Upper lobe of left lung (tissue), 4 donors: Measurements from ENCODE around the gene ALDOB.

Experiments
- EP300 ChIP-seq, 4 donors: sonication (generic); formaldehyde crosslinking; IDR thresholded peaks; one replicate each; pipeline ENCODE4 v1.5.1; 2017; ENCODE audit warnings: antibody characterized with exemption in 4 of 4, control low read depth in 2 of 4
- POLR2A ChIP-seq, 4 donors: fragments of 450-650 bp; IDR thresholded peaks; one replicate each; pipeline ENCODE4 v1.5.1; 2016 to 2017; ENCODE audit warnings: antibody characterized with exemption in 4 of 4, mild to moderate bottlenecking in 2 of 4
- POLR2AphosphoS5 ChIP-seq, 2 donors: sonication (generic); formaldehyde crosslinking; IDR thresholded peaks; one replicate each; pipeline ENCODE4 v1.5.1; 2017; ENCODE audit warnings: antibody characterized with exemption in 2 of 2
- TF ChIP-seq, protein P1 (sequence below), 6 experiments: fragments of 450-650 bp in 4 of 6; fragments of 200-600 bp in 2 of 6; sonication (generic) in 2 of 6; IDR thresholded peaks; one replicate each; pipeline ENCODE4 v1.5.1; 2016 to 2019; ENCODE audit warnings: antibody characterized with exemption in 6 of 6

- TF ChIP-seq, protein P1, sequence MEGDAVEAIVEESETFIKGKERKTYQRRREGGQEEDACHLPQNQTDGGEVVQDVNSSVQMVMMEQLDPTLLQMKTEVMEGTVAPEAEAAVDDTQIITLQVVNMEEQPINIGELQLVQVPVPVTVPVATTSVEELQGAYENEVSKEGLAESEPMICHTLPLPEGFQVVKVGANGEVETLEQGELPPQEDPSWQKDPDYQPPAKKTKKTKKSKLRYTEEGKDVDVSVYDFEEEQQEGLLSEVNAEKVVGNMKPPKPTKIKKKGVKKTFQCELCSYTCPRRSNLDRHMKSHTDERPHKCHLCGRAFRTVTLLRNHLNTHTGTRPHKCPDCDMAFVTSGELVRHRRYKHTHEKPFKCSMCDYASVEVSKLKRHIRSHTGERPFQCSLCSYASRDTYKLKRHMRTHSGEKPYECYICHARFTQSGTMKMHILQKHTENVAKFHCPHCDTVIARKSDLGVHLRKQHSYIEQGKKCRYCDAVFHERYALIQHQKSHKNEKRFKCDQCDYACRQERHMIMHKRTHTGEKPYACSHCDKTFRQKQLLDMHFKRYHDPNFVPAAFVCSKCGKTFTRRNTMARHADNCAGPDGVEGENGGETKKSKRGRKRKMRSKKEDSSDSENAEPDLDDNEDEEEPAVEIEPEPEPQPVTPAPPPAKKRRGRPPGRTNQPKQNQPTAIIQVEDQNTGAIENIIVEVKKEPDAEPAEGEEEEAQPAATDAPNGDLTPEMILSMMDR (IDR thresholded peaks at IDR 0.05), result no peak
- no peak for TF ChIP-seq POLR2A (IDR thresholded peaks at IDR 0.05)
- TF ChIP-seq EP300 (IDR thresholded peaks at IDR 0.05), result no peak
- no peak for TF ChIP-seq POLR2AphosphoS5 (IDR thresholded peaks at IDR 0.05)
Observed at GRCh38 chr9:101478906-101479305, 43.3 kb upstream of the ALDOB start.
